Measurements from ENCODE around the gene SGSH.

Gene SGSH

GRCh38 chr17:80217703-80218362 lies 2.3 kb downstream of the SGSH start:
- no peaks in the 10 kb centered on the region for H3K27me3 ChIP-seq (ENCODE audit: insufficient read depth, poor library complexity, severe bottlenecking)
- no peaks in the 10 kb centered on the region for H3K9me3 ChIP-seq (ENCODE audit: severe bottlenecking)
- no peaks in the 10 kb centered on the region for H3K4me1 ChIP-seq (ENCODE audit: insufficient read depth, poor library complexity, severe bottlenecking)
- no peak for TF ChIP-seq CTCF (IDR thresholded peaks at IDR 0.05; ENCODE audit: poor library complexity, severe bottlenecking)
- peaks cover 5% of the 10 kb centered on the region; the same call in 1 of the 2 replicates for H3K36me3 ChIP-seq (ENCODE audit: low read depth)
- no peak overlapping the region for H3K4me3 ChIP-seq (ENCODE audit: severe bottlenecking)
- ATAC-seq (ENCODE audit: low read depth) = no peak
- no peak for DNase-seq (ENCODE audit: low spot score)
- no peak overlapping the region for H3K27ac ChIP-seq (ENCODE audit: poor library complexity, severe bottlenecking)

GRCh38 chr17:80216473-80217456 lies 3.4 kb downstream of the SGSH start:
- no peaks in the 10 kb centered on the region for H3K4me1 ChIP-seq (ENCODE audit: insufficient read depth, poor library complexity, severe bottlenecking)
- H3K27me3 ChIP-seq (ENCODE audit: insufficient read depth, poor library complexity, severe bottlenecking) = no peaks in the 10 kb centered on the region
- H3K27ac ChIP-seq (ENCODE audit: poor library complexity, severe bottlenecking) = no peak overlapping the region
- ATAC-seq (ENCODE audit: low read depth) = no peak
- H3K36me3 ChIP-seq (ENCODE audit: low read depth) = peaks cover 5% of the 10 kb centered on the region; the same call in 1 of the 2 replicates
- H3K9me3 ChIP-seq (ENCODE audit: severe bottlenecking) = no peaks in the 10 kb centered on the region
- no peak for DNase-seq (ENCODE audit: low spot score)
- no peak overlapping the region for H3K4me3 ChIP-seq (ENCODE audit: severe bottlenecking)
- TF ChIP-seq CTCF (IDR thresholded peaks at IDR 0.05; ENCODE audit: poor library complexity, severe bottlenecking) = no peak

GRCh38 chr17:80214878-80215210 lies 5.3 kb downstream of the SGSH start:
- ATAC-seq (ENCODE audit: low read depth) = no peak
- DNase-seq (ENCODE audit: low spot score) = no peak
- H3K27me3 ChIP-seq (ENCODE audit: insufficient read depth, poor library complexity, severe bottlenecking) = no peaks in the 10 kb centered on the region
- no peak overlapping the region for H3K4me3 ChIP-seq (ENCODE audit: severe bottlenecking)
- TF ChIP-seq CTCF (IDR thresholded peaks at IDR 0.05; ENCODE audit: poor library complexity, severe bottlenecking) = no peak
- H3K4me1 ChIP-seq (ENCODE audit: insufficient read depth, poor library complexity, severe bottlenecking) = no peaks in the 10 kb centered on the region
- H3K9me3 ChIP-seq (ENCODE audit: severe bottlenecking) = no peaks in the 10 kb centered on the region
- H3K36me3 ChIP-seq (ENCODE audit: low read depth) = peaks cover 5% of the 10 kb centered on the region; the same call in 1 of the 2 replicates
- H3K27ac ChIP-seq (ENCODE audit: poor library complexity, severe bottlenecking) = no peak overlapping the region

GRCh38 chr17:80214012-80214877 lies 5.9 kb downstream of the SGSH start:
- DNase-seq (ENCODE audit: low spot score) (no peak), ATAC-seq (ENCODE audit: low read depth) (no peak)
- Histone ChIP-seq H3K27ac (ENCODE audit: poor library complexity, severe bottlenecking) (no peak overlapping the region), H3K36me3 (ENCODE audit: low read depth) (peaks cover 5% of the 10 kb centered on the region; the same call in 1 of the 2 replicates), H3K4me3 (ENCODE audit: severe bottlenecking) (no peak overlapping the region), H3K9me3 (ENCODE audit: severe bottlenecking) (no peaks in the 10 kb centered on the region), H3K27me3 (ENCODE audit: insufficient read depth, poor library complexity, severe bottlenecking) (no peaks in the 10 kb centered on the region), H3K4me1 (ENCODE audit: insufficient read depth, poor library complexity, severe bottlenecking) (no peaks in the 10 kb centered on the region)
- no peak for TF ChIP-seq CTCF (IDR thresholded peaks at IDR 0.05; ENCODE audit: poor library complexity, severe bottlenecking)

Data from RWPE2 (cell line).